Kidney epithelial cell (primary cell): Measurements from ENCODE around the gene ADAMTSL1. TPM values are rescaled to one million over a fixed set of nuclear protein-coding genes. Genes with fewer than 3 reads are reported as not detected.

ENCODE experiments used
- DNase-seq: peaks from one replicate; pipeline ENCODE4 v3.0.0-alpha.2; 2010; ENCODE audit warnings: low read depth
- H3K27me3 ChIP-seq: 2 replicates; pipeline ENCODE4 v1.6.0; 2011; ENCODE audit warnings: low read length; ENCODE audit not compliant: control insufficient read depth, insufficient read depth
- H3K36me3 ChIP-seq: 2 replicates; pipeline ENCODE4 v1.5.1; 2011; ENCODE audit warnings: low read length; ENCODE audit not compliant: control insufficient read depth, insufficient read depth
- H3K4me3 ChIP-seq: 2 replicates; pipeline ENCODE4 v1.5.1; 2011; ENCODE audit warnings: low read depth, mild to moderate bottlenecking, control low read depth, low read length
- CTCF ChIP-seq: IDR thresholded peaks from 2 replicates; pipeline ENCODE4 v1.5.1; 2011; ENCODE audit warnings: mild to moderate bottlenecking, moderate library complexity, low read length, control low read depth, inconsistent platforms; ENCODE audit not compliant: insufficient read depth, poor library complexity, severe bottlenecking
- total RNA-seq: library from RNA; depleted of rRNA; stranded (reverse); fragments of >200 nt; gene quantifications from 2 replicates; pipeline ENCODE4 v1.2.3, GENCODE V29; 2015

ADAMTSL1 gene
- total RNA-seq, 1 donor from 2014 or later, result 0.08 TPM

- H3K36me3 ChIP-seq, result no peaks in the 10 kb centered on the region
- no peak for DNase-seq
- no peak overlapping the region for H3K4me3 ChIP-seq
- no peaks in the 10 kb centered on the region for H3K27me3 ChIP-seq
- no peak for TF ChIP-seq CTCF
Measured at GRCh38 chr9:18887546-18887945, 413.6 kb downstream of the ADAMTSL1 start.

GRCh38 chr9:18888290-18888689 is 414.3 kb downstream of the ADAMTSL1 start:
- H3K36me3 ChIP-seq, result no peaks in the 10 kb centered on the region
- no peak overlapping the region for H3K4me3 ChIP-seq
- no peak for DNase-seq
- TF ChIP-seq CTCF, result no peak
- no peaks in the 10 kb centered on the region for H3K27me3 ChIP-seq

GRCh38 chr9:18889550-18889949 is 415.6 kb downstream of the ADAMTSL1 start:
- Histone ChIP-seq H3K4me3 (no peak overlapping the region), H3K36me3 (no peaks in the 10 kb centered on the region), H3K27me3 (no peaks in the 10 kb centered on the region)
- DNase-seq, result no peak
- no peak for TF ChIP-seq CTCF

GRCh38 chr9:18890372-18890771 is 416.4 kb downstream of the ADAMTSL1 start:
- no peaks in the 10 kb centered on the region for H3K27me3 ChIP-seq
- H3K4me3 ChIP-seq, result no peak overlapping the region
- no peak for TF ChIP-seq CTCF
- DNase-seq, result no peak
- H3K36me3 ChIP-seq, result no peaks in the 10 kb centered on the region

- Histone ChIP-seq H3K36me3 (no peaks in the 10 kb centered on the region), H3K4me3 (no peak overlapping the region), H3K27me3 (no peaks in the 10 kb centered on the region)
- no peak for DNase-seq
- TF ChIP-seq CTCF, result no peak
Measured at GRCh38 chr9:18891946-18892670, 418.2 kb downstream of the ADAMTSL1 start.

- H3K4me3 ChIP-seq, result no peak overlapping the region
- H3K36me3 ChIP-seq, result no peaks in the 10 kb centered on the region
- no peak for TF ChIP-seq CTCF
- no peak for DNase-seq
- H3K27me3 ChIP-seq, result no peaks in the 10 kb centered on the region
Measured at GRCh38 chr9:18893046-18893445, 419.1 kb downstream of the ADAMTSL1 start.
